ENCODE data around the gene NHSL2.

GRCh38 chrX:72165551-72165950, 254.9 kb downstream of the NHSL2 start:
- TF ChIP-seq, protein P1, sequence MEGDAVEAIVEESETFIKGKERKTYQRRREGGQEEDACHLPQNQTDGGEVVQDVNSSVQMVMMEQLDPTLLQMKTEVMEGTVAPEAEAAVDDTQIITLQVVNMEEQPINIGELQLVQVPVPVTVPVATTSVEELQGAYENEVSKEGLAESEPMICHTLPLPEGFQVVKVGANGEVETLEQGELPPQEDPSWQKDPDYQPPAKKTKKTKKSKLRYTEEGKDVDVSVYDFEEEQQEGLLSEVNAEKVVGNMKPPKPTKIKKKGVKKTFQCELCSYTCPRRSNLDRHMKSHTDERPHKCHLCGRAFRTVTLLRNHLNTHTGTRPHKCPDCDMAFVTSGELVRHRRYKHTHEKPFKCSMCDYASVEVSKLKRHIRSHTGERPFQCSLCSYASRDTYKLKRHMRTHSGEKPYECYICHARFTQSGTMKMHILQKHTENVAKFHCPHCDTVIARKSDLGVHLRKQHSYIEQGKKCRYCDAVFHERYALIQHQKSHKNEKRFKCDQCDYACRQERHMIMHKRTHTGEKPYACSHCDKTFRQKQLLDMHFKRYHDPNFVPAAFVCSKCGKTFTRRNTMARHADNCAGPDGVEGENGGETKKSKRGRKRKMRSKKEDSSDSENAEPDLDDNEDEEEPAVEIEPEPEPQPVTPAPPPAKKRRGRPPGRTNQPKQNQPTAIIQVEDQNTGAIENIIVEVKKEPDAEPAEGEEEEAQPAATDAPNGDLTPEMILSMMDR (IDR thresholded peaks at IDR 0.05), result no peak
- no peak for TF ChIP-seq POLR2A (IDR thresholded peaks at IDR 0.05)

All from uterus (tissue), 2 donors.